RPMI7951 (cell line): Measurements from ENCODE around the gene ZNF521. TPM values are rescaled to one million over a fixed set of nuclear protein-coding genes. Genes with fewer than 3 reads are reported as not detected.

Experiments used
- DNase-seq: peaks from one replicate; pipeline ENCODE4 v3.0.0-alpha.2; 2012; ENCODE audit warnings: low read depth
- total RNA-seq: library from RNA; depleted of rRNA; stranded (reverse); fragments of >200 nt; shearing (Covaris generic); gene quantifications from 2 replicates; pipeline ENCODE4 v1.2.3, GENCODE V29; 2014; rRNA removed

ZNF521 gene
- total RNA-seq: 7.6 and 10.9 TPM in 2 replicates

DNA sequence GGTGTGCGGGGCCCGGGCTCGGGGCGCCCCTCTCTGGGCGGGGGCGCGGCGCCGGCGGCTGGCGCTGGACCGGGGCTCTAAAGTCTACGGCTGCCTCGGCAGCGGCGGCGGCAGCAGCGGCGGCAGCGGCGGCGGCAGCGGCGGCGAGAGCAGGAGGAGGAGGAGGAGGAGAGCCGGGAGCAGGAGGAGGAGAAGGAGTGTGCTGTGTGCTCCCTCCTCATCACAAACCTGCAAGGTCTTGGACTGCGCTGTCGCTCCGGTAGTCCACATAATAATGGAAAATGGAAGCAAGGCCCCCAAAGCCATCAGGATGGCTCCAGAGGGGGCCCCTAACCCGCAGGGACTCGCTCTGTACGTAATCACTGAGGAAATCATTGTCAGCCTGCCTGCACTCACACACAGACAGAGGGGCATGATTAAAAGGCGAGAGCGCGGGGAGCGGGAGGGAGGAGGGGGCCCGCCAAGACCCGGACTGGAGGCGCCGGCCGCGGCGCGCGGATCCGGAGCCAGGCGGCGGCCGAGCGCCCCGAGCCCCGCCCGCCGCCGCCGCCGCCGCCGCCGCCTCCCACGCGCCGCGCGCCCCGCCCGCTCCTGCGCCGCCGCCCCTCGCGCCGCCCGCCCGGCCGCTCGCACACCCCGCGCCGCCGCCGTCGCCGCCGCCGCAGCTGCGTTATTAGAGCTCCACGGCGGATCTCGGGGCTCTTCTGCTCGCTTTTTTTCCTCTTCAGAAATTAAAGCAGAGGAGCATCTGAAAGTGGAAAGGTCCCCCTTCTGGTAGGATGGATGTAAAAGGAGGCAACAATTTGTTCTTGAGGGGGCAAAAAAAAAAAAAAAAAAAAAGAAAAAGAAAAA, at the start of gene ZNF521:
Gene ZNF521, minus strand, starts transcription at position 390 of the 852 bp plus-strand sequence. CDS start 1,220 bp downstream, outside the sequence.
- peak; percentile 88 for DNase-seq

DNA sequence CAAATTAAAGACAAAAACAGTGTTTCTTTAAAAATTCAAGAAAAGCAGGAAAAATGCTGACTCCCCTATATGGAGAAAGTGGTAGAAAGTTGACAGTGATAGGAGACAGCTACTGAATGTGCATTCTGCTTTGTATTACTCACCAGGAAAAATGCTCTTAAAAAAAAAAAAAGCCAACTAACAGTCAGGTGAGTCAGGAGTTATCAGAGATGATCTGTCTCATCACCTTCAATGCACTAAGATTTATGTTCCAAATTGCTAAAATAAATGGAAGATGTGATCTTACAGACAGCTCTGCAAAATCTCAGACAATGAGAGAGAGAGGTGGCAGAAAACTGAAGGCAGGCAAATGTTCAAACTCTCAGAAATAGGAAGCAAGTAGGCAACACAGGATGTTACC, 47.6 kb upstream of the ZNF521 start:
- peak; percentile 43 for DNase-seq

DNA sequence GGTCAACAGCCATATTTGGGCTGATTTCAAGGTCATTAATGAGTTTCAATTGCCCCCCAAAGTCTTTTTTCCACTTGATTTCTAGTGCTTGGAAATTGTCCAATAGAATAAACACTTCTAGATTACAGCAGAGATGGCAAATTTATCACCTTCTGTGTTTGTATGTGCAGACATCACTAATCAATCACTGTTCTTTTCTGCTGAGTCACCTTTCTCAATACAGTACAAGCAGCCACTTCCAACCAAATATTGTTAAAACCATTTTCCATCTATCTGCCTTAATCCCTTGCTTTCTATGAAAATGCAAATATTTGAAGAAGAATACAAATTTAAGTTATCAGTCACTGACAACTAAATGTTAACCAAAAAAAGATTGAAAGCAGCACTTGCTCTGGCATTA, 40.2 kb upstream of the ZNF521 start:
- DNase-seq: no peak

DNA sequence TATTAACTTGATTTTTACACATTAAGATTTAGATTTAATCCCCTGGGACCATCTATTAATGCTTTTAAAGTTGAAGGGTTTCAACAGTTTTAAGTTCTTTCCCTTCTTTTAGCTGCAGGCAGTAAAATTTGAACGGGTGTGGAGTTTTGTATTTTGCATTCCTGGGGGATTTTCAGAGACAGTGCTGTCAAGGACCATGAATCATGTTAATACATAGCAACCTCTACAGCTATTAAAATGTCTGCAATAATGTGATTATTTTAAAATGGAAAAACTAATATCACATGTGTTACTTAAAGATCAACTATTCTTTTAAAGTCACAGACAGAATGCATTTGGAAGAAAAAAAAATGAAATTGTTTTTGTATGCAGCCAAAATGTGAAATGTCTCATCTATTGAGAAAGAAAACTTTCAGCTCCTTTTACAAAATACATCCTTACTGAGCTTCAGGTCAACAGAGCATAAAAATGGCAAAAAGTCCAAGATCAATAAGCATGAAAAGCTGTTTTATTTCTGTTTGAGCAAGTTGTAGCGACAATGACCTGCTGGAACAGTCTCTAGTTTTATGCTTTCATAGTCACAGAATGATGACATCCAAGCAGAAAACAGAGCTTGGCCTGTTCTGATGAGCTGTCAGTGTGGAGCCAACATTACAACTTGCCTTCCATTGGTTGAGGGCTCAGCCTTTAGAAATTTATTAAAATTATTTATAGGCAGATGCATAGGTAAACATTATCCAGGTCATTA, 21.6 kb upstream of the ZNF521 start:
- DNase-seq: no peak

DNA sequence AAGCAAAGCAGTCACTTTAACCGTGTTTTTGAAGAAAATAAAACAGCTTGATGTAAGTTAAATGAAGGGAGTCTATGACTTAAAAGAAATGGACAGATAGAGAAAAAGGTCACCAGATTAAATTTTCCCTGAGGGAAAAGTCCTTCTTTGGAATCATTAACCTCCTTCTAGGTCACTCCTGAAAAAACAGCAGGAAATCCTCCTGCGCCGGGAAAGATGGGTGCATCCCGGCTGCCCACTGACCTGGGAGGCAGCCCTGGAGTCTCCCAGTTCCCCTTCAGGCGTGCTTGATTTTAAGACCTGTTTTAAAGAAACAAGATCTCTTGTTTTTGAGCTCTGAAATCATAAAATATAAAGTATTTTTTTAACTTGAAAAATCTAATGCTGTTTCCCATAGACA, 18.4 kb upstream of the ZNF521 start:
- DNase-seq: no peak

DNA sequence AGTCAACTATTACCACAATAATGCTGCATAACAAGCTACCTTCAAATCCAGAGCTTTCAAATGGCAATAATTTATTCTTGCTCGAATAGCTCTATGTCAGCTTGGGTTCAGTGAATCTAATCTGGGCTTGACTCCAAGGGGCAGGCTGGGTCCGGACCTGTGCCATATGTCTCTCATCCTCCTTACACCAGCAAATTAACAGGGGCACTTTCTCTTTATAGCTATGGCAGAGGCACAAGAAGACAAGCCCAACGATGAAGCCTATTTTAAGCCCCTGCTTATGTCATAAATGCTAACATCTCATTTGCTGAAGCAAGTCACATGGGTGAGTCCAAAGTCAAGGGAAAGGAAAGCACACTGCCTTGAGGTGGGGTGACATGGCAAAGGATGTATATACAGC, 13.3 kb upstream of the ZNF521 start:
- peak; percentile 1 for DNase-seq

DNA sequence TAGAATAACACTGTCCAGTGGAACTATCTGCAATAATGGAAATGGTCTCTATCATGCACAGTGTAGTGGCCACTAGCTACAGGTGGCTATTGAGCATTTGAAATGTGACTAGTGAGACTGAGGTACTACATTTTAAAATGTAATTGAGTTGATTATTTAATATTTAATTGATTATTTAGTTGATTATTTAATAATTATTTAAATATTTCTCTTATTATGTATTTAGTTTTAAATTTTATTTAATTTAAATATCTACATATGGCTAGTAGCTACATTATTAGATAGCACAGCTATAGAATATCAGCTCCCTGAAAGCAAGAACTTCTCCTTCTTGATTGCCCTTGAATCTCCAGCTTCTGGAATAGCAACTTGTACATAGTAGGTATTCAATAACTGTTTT, 12.8 kb upstream of the ZNF521 start:
- no peak for DNase-seq

DNA sequence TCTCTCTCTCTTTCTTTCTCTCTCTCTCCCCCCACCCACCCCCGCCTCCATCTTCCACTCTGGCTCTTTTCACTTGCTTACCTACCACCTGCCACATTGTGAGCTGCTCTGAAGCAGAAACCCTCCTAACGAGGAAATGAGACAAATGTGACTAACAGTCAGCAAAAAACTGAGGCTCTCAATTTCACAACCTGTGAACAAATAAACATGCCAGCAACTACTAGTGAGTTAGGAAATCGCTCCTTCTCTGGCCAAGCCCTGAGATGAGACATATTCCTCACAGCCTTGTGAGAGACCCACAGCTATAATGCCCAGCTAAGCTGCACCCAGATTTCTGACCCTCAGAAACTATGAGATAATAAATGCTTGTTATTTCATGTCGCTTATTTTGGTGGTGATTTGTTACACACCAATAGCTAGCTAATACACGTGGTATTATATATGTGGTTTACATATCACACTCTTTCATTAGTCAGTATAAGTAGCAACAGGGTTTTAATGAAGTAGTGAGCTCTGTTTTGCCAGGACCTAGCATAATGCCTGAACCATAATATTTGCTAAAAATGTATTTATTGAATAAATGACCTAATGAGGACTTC, 8.4 kb upstream of the ZNF521 start:
- no peak for DNase-seq

DNA sequence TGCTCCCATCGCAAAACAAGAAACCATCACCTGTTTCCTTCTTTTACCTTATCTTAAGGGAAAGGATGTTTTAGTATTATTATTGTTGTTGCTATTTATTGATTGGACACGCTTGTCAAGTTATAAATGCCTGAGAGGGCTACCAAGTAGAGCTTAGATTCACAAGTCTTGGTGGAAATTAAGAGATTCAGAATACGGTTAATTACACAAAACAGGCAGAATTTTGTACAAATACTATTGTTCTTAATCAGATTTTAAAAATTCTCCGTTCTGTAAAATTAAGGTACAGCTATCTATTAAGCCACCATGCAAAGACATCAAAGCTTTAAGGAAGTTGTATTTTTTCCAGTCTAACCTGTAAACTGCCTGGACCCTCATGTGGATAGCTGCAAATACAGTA, 1.1 kb upstream of the ZNF521 start:
- no peak for DNase-seq

DNA sequence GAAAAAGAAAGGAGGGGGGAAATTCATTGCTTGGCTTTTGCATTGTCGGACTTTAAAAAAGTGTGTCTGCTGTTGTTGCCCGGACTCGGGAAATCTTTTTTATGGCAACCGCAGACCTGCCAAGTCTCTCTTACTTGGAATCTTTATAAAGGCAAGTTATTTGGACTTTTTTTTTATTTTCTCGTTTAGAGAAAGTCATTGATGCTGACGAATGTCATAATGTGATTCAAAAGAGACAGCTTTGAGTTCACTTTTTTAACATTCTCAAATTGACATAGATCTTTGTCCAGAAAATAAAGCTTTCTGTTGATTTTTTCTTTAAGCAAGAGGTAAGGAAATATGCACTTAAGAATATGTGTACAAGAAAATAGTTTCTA, 651 bp upstream of the ZNF521 start:
- DNase-seq: no peak

DNA sequence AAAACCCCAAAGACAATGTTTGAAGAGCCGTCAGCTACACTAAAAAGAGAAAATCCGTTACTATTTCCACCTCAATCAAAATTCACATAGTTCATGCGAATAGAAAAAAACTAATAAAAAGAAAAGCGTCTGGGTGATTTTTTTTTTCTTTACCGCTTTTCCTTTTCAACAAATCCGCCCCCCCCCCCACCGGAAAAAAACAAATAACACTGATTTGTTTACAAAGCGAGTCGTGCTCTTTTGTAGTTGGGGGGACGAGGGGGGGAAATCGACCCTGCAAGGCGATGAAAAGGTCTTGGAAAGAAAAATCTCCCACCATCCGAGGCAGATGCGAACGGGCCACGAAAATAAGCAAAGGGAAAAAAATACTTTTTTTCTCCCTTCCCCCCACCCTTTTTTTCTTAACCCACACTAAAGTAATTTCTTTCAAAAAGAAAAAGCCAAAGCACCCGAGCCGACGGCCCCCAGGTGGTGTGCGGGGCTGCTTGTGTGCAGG, 638 bp downstream of the ZNF521 start:
- DNase-seq: no peak

DNA sequence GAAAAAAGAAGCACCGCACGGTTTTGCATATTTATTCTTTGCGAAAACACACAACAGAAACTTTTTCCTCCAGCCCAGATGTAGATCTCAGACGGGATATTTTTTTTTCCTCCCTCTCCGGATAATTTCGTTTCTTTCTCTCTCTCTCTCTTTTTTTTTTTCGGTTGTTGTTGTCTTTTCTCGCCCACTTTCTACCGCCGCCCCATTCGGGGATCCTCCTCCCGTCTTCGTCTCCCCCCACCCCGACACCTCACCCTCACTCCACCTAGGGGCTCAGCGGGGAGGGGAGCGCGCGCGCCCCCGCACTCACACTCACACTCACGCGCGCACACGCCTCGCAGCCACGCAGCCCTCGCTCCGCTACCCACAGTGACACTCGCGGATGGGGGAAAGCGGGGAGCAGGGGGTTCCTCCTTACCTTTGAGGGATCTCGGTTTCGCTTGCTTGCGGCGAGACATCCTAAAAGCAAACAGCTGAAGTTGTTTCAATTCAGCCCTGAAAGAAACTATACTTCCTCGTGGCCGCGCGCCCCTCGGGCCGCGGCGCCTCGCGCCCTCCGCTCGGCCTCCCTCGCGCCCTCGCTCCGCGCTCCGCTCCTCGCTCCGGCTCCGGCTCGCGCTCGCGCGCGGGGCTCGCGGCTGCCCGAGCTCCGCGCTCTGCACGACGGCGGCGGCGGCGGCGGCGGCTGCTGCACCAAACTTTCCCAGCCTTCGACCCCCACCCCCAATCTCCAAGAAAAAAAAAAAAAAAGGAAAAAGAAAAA, 1.3 kb downstream of the ZNF521 start:
- DNase-seq: peak; percentile 55

DNA sequence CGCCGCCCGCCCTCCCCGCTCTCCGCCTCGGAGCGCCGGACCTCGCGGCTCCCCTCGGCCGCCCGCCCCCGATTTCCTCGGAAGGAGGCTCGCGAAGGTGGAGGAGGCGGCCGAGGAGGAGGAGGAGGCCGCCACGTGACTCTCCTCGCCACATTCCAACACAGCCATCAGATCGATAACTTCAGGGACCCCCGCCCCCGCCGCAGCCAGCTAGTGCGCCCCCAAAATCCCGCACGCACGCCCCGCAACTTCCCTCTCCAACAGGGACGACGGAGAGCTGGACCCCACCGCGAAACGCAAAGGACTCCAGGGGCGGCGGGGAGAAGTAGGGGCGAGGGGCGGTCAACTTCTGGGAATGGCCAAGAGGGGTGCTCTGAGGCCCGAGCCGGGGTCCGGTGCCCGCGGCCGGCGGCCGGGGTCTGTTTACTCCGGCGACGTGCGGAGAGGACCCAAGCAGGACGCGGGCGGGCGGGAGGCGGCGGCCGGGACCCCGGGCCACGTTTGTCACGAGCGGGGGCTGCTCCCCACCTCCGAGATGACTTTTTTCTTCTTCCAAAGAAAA, 2.0 kb downstream of the ZNF521 start:
- DNase-seq: no peak

DNA sequence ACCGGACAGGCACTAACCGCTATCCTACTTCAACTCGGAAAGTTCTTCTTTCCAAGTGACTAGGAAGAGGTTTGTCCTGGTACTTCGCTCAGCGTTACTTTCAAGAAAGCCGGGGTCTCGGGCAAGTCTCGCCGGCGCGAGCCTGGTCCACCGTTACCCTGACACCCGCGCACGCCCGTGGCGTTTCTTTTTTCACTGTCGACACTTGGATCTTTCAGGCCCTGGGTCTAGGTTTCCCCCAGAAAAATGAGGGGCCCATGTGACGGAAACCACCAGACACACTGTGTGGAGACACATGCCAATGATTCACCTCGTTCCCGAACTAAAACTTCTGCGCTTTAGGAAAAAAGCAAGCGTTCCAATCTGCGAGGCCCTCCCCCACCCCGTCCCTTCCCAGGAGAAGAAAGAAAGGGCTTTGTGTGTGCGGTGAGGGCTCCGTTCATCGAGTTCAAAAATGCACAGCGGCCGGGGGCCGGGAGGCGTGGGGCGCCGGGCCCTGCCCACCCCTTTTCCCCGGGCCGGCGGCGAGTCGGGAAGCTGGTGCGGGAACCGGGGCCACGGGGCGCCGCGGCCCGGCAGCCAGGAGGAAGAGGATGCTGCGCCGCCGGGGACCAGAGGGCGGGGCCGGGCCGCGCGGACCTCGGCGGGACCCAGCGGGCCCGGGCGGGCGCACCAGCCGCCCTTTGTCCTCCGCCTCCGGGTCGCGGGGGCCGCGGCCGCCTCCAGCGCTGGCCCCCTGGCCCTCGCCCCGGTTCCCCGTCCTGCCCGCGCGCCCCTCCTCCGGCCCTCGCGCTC, 2.6 kb downstream of the ZNF521 start:
- DNase-seq: peak; percentile 66

DNA sequence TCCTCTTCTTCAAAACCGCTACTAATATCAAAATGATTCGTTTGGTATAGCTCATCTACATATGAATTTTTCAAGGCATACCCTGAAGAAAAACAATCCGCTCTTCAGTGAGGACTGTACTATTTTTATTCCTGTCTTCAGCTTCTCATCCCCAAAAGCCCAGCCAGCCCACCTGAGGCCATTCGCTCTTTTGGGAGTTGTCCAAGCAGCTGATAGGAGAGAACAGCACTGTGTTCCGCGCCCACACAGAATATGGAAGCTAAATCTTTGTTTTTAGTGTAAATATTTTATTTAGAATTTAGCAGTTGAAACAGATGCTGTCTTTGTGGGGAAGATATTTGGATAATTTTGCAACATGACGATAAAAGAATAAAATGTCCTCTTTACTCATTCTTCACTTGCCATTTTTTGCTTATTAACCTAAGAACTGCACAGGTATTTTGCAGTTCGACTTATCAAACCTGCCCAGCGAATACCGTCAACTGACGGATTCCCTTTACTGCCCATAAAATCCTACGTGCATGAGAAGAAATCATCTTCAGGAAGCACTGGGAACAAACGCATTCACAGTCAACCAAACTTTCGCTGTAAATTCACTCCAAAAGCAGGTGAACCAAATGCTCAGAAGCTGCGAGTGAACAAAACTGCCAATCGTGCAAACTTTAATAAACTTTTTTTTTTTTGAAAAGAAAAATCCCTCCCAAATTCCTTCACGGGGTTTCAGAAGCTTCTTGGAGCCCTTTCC, 3.4 kb downstream of the ZNF521 start:
- no peak for DNase-seq

DNA sequence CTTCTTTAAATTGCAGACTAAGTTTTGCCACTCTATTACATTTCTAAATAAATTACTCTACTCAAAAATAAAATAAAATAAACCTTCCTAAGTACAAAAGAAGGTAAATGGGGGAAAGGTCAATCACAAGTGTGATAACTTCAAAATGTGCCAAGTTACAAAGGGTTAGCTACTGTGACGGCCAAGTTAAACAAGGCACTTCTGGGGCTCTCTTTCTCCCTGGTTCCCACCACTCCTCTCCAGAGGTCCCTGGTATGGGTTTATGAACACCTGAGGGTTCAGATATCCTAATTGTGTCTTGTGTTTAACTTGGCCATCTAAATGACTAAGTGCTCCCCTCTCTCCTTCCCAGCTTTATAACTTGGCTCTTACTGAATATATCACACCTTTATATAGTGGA, 5.4 kb downstream of the ZNF521 start:
- no peak for DNase-seq

DNA sequence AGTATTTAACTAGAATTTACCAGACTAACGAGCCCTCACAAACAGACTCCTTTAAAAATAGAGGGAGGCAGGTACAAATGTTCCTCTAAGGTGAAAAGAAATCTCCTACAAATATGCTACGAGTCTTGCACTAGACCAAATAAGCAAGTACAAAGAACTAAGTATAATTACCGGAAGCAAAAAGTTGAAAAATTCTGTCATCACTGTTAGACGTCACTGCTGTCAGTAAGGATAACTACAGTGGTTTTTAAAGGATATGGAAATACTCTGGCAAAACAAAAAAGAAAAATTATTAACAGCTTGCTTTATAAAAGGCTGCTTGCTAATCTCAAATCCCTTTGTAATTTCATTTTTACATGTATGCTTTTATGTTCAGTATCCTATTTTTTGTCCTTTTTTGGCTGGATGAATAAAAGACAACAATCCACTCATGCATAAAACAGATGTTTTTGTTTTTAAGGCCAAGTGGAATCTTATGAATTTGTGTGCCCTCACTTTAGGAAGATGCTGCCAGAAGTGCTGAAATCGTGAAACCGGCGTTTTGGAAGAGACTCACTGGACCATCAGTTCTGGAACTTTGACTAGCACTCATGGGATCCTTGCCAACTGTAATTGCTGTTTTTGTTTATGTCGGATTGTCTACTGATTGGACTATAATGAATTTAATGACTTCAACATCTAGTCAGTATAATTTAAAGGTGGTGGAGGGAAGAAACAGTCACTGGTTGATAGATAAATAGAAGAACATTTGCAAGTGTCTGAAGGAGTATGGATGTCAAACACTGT, 6.7 kb downstream of the ZNF521 start:
- DNase-seq: peak; percentile 29

DNA sequence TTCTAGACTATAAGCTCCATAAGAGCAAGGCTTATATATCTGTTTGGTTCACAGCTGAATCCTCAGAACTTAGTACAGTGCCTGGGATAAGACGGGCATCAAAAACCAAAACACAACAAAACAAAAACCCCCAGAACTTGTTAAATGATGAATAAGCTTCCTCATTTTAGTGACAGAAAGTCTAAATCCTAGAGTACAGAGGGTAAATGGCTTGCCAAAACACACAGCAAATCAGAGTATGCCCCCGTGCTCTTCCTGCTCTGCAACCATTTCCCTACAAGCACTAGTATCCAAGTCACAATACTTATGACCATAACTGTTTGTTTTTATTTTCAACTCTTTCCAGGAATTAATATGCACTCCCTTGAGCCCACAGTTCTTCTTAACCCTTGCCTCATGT, 10.1 kb downstream of the ZNF521 start:
- DNase-seq: no peak

DNA sequence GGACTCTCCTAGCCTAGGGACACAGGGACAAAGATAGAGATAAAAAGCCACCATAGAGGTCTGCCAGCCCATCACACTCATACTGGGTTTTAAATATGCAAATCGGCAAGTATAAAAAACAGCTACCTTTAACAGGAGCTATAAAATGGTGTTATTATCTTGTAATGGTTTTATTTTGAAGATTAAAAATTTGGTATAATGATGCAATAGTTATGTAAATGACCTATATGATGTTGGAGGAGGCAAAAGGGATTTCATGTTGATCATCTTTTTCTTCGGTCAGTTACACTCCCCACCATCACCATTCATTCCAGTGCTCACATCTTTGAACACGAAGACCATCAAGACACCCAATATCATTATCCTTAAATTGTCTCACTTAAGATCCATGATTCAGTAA, 11.2 kb downstream of the ZNF521 start:
- no peak for DNase-seq
